Endodermal cell (in vitro differentiated cells): ENCODE data around the gene PRKCE. TPM values are rescaled to one million over a fixed set of nuclear protein-coding genes. Genes with fewer than 3 reads are reported as not detected.

Experiments used
- DNase-seq: peaks from one replicate; pipeline ENCODE4 v3.0.0-alpha.2; 2017
- H3K27ac ChIP-seq: 2 replicates; pipeline ENCODE4 v1.5.1; 2013; ENCODE audit warnings: mild to moderate bottlenecking, low read depth, low read length, moderate library complexity
- H3K27me3 ChIP-seq: 2 replicates; pipeline ENCODE4 v1.6.1; 2013; ENCODE audit warnings: mild to moderate bottlenecking, low read length, moderate library complexity; ENCODE audit not compliant: insufficient read depth, control insufficient read depth, poor library complexity, severe bottlenecking
- H3K36me3 ChIP-seq: 2 replicates; pipeline ENCODE4 v1.7.0; 2013; ENCODE audit warnings: mild to moderate bottlenecking, low read length, moderate library complexity; ENCODE audit not compliant: control insufficient read depth, insufficient read depth
- H3K4me1 ChIP-seq: one replicate; pipeline ENCODE4 v1.7.0; 2013; ENCODE audit warnings: low read length; ENCODE audit not compliant: control insufficient read depth, insufficient read depth
- H3K4me3 ChIP-seq: 2 replicates; pipeline ENCODE4 v1.5.1; 2013; ENCODE audit warnings: mild to moderate bottlenecking, low read length, moderate library complexity
- H3K9ac ChIP-seq: 2 replicates; pipeline ENCODE4 v1.6.1; 2013; ENCODE audit warnings: mild to moderate bottlenecking, low read length, moderate library complexity; ENCODE audit not compliant: poor library complexity, severe bottlenecking; ENCODE audit errors: extremely low read depth
- H3K9me3 ChIP-seq: 2 replicates; pipeline ENCODE4 v1.6.1; 2013; ENCODE audit warnings: mild to moderate bottlenecking, low read length, moderate library complexity; ENCODE audit not compliant: control insufficient read depth
- H3K27ac Mint-ChIP-seq: 2 replicates; pipeline ENCODE4 v1.8.0; 2020; ENCODE audit warnings: mixed read lengths
- H3K27me3 Mint-ChIP-seq: 2 replicates; pipeline ENCODE4 v1.8.0; 2021; ENCODE audit warnings: mild to moderate bottlenecking, mixed read lengths; ENCODE audit not compliant: insufficient read depth
- H3K36me3 Mint-ChIP-seq: 2 replicates; pipeline ENCODE4 v1.8.0; 2020; ENCODE audit warnings: low read depth, mixed read lengths
- H3K4me1 Mint-ChIP-seq: 2 replicates; pipeline ENCODE4 v1.8.0; 2020; ENCODE audit warnings: mixed read lengths
- H3K4me3 Mint-ChIP-seq: 2 replicates; pipeline ENCODE4 v1.8.0; 2020; ENCODE audit warnings: mild to moderate bottlenecking, moderate library complexity, mixed read lengths
- H3K9me3 Mint-ChIP-seq: 2 replicates; pipeline ENCODE4 v1.8.0; 2020; ENCODE audit warnings: mild to moderate bottlenecking, mixed read lengths
- WGBS, 2 experiments: methylation state at CpG; one replicate each; pipeline versions ENCODE4 v1.1.5 to v1.1.7; 2013; ENCODE audit warnings: missing lambda C conversion rate in 2 of 2, mixed read lengths in 1 of 2; ENCODE audit not compliant: insufficient coverage in 1 of 2, insufficient read length in 1 of 2; 5-methylcytosine and 5-hydroxymethylcytosine counted together
- total RNA-seq, 2 donors: library from RNA; stranded (reverse); fragmentation: NEBNext Ultra II Directional in 1 of 2; extraction: Animal tissue kit (Norgen Biotek cat#: 25700) in 1 of 2; gene quantifications; 2 replicates in 1 of 2; 3 replicates in 1 of 2; pipeline ENCODE4 v1.2.1, GENCODE V29; 2021
- TF ChIP-seq, protein P1 (sequence below): fragments of 200-600 bp; sonication (generic); conservative IDR thresholded peaks from 2 replicates; pipeline ENCODE4 v1.5.0; 2021; ENCODE audit warnings: antibody characterized with exemption, mild to moderate bottlenecking

PRKCE gene
- total RNA-seq, 2 donors from 2014 or later: 1.4 to 1.7 TPM

DNA sequence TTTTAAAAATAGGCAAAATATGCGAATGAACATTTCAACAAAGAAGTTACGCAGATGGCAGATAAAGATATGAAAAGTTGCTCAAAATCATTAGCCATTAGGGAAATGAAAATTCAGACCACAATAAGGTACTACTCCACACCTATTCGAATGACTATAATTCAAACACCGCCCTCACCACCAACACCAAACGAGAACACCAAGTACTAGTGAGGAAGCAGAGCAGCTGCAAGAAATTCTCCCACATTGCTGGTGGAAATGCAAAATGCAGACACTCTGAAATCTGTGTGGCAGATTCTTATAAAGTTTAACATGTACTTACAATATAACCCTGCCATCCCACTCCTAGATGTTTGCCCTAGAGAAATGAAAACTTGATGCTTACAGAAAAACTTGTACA lies 17.3 kb upstream of the PRKCE start:
- Mint-ChIP-seq H3K27me3 (peaks cover 6% of the 10 kb centered on the region), H3K9me3 (no peaks in the 10 kb centered on the region), H3K27ac (no peak overlapping the region), H3K36me3 (no peaks in the 10 kb centered on the region), H3K4me1 (peaks cover 9% of the 10 kb centered on the region), H3K4me3 (no peak overlapping the region)
- Histone ChIP-seq H3K27me3 (peaks cover 20% of the 10 kb centered on the region), H3K4me3 (no peak overlapping the region), H3K9ac (no peak overlapping the region), H3K9me3 (no peaks in the 10 kb centered on the region), H3K27ac (no peak overlapping the region), H3K36me3 (no peaks in the 10 kb centered on the region), H3K4me1 (peaks cover 3% of the 10 kb centered on the region)
- TF ChIP-seq, protein P1, sequence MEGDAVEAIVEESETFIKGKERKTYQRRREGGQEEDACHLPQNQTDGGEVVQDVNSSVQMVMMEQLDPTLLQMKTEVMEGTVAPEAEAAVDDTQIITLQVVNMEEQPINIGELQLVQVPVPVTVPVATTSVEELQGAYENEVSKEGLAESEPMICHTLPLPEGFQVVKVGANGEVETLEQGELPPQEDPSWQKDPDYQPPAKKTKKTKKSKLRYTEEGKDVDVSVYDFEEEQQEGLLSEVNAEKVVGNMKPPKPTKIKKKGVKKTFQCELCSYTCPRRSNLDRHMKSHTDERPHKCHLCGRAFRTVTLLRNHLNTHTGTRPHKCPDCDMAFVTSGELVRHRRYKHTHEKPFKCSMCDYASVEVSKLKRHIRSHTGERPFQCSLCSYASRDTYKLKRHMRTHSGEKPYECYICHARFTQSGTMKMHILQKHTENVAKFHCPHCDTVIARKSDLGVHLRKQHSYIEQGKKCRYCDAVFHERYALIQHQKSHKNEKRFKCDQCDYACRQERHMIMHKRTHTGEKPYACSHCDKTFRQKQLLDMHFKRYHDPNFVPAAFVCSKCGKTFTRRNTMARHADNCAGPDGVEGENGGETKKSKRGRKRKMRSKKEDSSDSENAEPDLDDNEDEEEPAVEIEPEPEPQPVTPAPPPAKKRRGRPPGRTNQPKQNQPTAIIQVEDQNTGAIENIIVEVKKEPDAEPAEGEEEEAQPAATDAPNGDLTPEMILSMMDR: no peak
- WGBS, 2 experiments: 90 to 100% methylated on average over 2 to 5 of the region's 5 CpGs
- DNase-seq: no peak

DNA sequence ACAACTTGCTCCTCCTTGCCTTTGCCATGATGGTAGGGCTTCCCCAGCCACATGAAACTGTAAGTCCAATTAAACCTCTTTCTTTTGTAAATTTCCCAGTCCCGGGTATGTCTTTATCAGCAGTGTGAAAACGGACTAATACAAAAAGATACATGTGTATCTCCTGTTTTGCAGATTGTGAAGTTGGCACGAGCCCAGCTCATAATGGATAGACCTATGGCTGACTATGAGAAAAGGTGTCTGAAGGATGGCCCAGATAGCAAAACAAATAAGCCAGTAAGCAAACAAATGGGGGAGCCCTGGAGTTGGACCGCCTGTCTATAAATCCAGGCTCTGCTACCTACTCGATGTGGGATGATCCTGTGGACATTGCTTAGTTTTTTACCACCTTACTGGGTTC lies 15.5 kb upstream of the PRKCE start:
- Histone ChIP-seq H3K36me3 (no peaks in the 10 kb centered on the region), H3K4me3 (no peak overlapping the region), H3K4me1 (peaks cover 3% of the 10 kb centered on the region), H3K27ac (no peak overlapping the region), H3K27me3 (peaks cover 38% of the 10 kb centered on the region), H3K9me3 (no peaks in the 10 kb centered on the region), H3K9ac (no peak overlapping the region)
- no peak overlapping the region for H3K27ac Mint-ChIP-seq
- H3K4me1 Mint-ChIP-seq: peaks cover 9% of the 10 kb centered on the region
- H3K9me3 Mint-ChIP-seq: no peaks in the 10 kb centered on the region
- TF ChIP-seq, protein P1: no peak
- H3K4me3 Mint-ChIP-seq: no peak overlapping the region
- no peak for DNase-seq
- peaks cover 20% of the 10 kb centered on the region for H3K27me3 Mint-ChIP-seq
- H3K36me3 Mint-ChIP-seq: no peaks in the 10 kb centered on the region
- 87 to 100% methylated on average over 2 to 5 of the region's 5 CpGs for WGBS, 2 experiments

DNA sequence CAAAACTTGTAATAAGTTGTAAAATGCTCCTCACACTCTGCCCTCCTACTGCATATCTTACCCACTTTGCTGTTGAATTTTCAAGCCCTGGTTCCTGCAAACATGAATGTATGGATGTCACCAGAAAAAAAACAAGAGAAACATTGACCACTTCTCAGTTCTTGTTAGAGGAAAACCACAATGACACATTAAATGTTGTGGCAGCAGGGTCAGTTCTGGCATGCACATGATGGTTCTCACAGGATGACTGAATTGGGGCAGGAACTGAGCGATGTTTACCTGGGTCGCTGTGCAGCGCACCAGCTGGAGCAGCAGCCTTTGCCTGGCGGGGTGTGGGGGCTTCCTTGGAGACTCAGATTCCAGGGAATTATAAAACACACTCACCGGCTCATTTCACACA lies 14.0 kb upstream of the PRKCE start:
- H3K4me3 Mint-ChIP-seq: no peak overlapping the region
- Histone ChIP-seq H3K4me3 (no peak overlapping the region), H3K27ac (no peak overlapping the region), H3K9ac (no peak overlapping the region), H3K4me1 (no peaks in the 10 kb centered on the region), H3K27me3 (peaks cover 47% of the 10 kb centered on the region), H3K9me3 (no peaks in the 10 kb centered on the region), H3K36me3 (no peaks in the 10 kb centered on the region)
- H3K9me3 Mint-ChIP-seq: no peaks in the 10 kb centered on the region
- 95 to 100% methylated on average over 3 to 5 of the region's 5 CpGs for WGBS, 2 experiments
- H3K36me3 Mint-ChIP-seq: no peaks in the 10 kb centered on the region
- H3K27me3 Mint-ChIP-seq: peaks cover 33% of the 10 kb centered on the region
- no peak overlapping the region for H3K27ac Mint-ChIP-seq
- TF ChIP-seq, protein P1: no peak
- no peak for DNase-seq
- no peaks in the 10 kb centered on the region for H3K4me1 Mint-ChIP-seq
